Body of pancreas (tissue), 4 donors: ENCODE measurements around the gene HTT. TPM values are rescaled to one million over a fixed set of nuclear protein-coding genes. Genes with fewer than 3 reads are reported as not detected.
"Not testable (repeated sequence)": the region's sequence is repeated elsewhere in the genome, so short reads cannot be mapped to it uniquely, and the experiment has no call there.

Experiments used
- ATAC-seq: fragments of 150-250 bp; one replicate; pipeline ENCODE4 v1.9.1; 2016
- DNase-seq, 4 donors: peaks; one replicate each; pipeline ENCODE4 v3.0.0-alpha.2; 2019
- H3K27ac ChIP-seq, 4 donors: fragments of 200-600 bp; sonication (generic); 1 replicate in 3 of 4; 2 replicates in 1 of 4; pipeline versions ENCODE4 v1.5.1 to v1.6.1; 2016 to 2019; ENCODE audit warnings: mild to moderate bottlenecking in 1 of 4, mixed read lengths in 1 of 4, moderate library complexity in 1 of 4
- H3K27me3 ChIP-seq, 2 donors: fragments of 200-600 bp; sonication (generic); one replicate each; pipeline ENCODE4 v1.6.0; 2016; ENCODE audit warnings: mild to moderate bottlenecking in 1 of 2
- H3K36me3 ChIP-seq, 2 donors: fragments of 200-600 bp; sonication (generic); replicated peaks in 1 of 2; 2 replicates each; pipeline ENCODE4 v1.5.1; 2016; ENCODE audit warnings: low read depth in 2 of 2; ENCODE audit not compliant: insufficient read depth in 1 of 2
- H3K4me1 ChIP-seq: fragments of 200-600 bp; sonication (generic); one replicate; pipeline ENCODE4 v1.6.0; 2016
- H3K4me3 ChIP-seq, 2 donors: fragments of 200-600 bp; sonication (generic); 1 replicate in 1 of 2; 2 replicates in 1 of 2; pipeline ENCODE4 v1.5.1; 2016 to 2019
- H3K9me3 ChIP-seq, 3 donors: fragments of 200-600 bp; sonication (generic); 1 replicate in 2 of 3; 2 replicates in 1 of 3; pipeline ENCODE4 v1.5.1; 2016
- CTCF ChIP-seq, 7 experiments: fragments of 450-650 bp in 4 of 7; fragments of 200-600 bp in 3 of 7; sonication (generic) in 3 of 7; IDR thresholded peaks; one replicate each; pipeline ENCODE4 v1.5.1; 2016 to 2019; ENCODE audit warnings: antibody characterized with exemption in 7 of 7
- POLR2A ChIP-seq, 3 donors: fragments of 450-650 bp; IDR thresholded peaks; one replicate each; pipeline ENCODE4 v1.6.1; 2016; ENCODE audit warnings: antibody characterized with exemption in 3 of 3, mild to moderate bottlenecking in 2 of 3
- WGBS, 2 donors: methylation state at CpG; one replicate each; pipeline ENCODE4 v1.1.5; 2017; 5-methylcytosine and 5-hydroxymethylcytosine counted together
- intact Hi-C: fragments of 100-400 bp; cut with DNase I; formaldehyde crosslinking; loops from one replicate; pipeline ENCODE4 v1.15.1; 2023
- total RNA-seq, 2 donors: library from RNA; depleted of rRNA; stranded (reverse); fragments of >200 nt; gene quantifications; one replicate each; pipeline ENCODE4 v1.1.0, GENCODE V29; 2016

The HTT gene
- total RNA-seq, 2 donors from 2014 or later, result 40.5 to 115 TPM

GRCh38 chr4:3087115-3087797 lies 12.8 kb downstream of the HTT start:
- Histone ChIP-seq H3K4me1 (peaks cover 8% of the 10 kb centered on the region), H3K27me3 (no peaks in the 10 kb centered on the region), H3K9me3 (no peaks in the 10 kb centered on the region), H3K4me3 (no peak overlapping the region), H3K36me3 (no peaks in the 10 kb centered on the region), H3K27ac (no peak overlapping the region)
- no peak for ATAC-seq
- intact Hi-C loops, result no loop called here
- 79 to 83% methylated on average over 4 of the region's 4 CpGs for WGBS, 2 donors
- DNase-seq, result no peak
- no peak for TF ChIP-seq POLR2A (IDR thresholded peaks at IDR 0.05)
- TF ChIP-seq CTCF (IDR thresholded peaks at IDR 0.05), result no peak

GRCh38 chr4:3091464-3091863 lies 17.0 kb downstream of the HTT start:
- intact Hi-C loops, result no loop called here
- Histone ChIP-seq H3K4me3 (no peak overlapping the region), H3K4me1 (no peaks in the 10 kb centered on the region), H3K9me3 (no peaks in the 10 kb centered on the region), H3K27me3 (no peaks in the 10 kb centered on the region), H3K36me3 (no peaks in the 10 kb centered on the region), H3K27ac (no peak overlapping the region)
- TF ChIP-seq CTCF (IDR thresholded peaks at IDR 0.05) (no peak), POLR2A (IDR thresholded peaks at IDR 0.05) (no peak)
- DNase-seq (no peak), ATAC-seq (no peak)
- 35 to 47% methylated on average over 5 of the region's 5 CpGs for WGBS, 2 donors

- 100% methylated on average over 13 of the region's 28 CpGs; no CpG with 5 or more reads in 1 of the 2 donors for WGBS, 2 donors
- H3K27ac ChIP-seq, H3K4me3 ChIP-seq, intact Hi-C loops, H3K9me3 ChIP-seq, H3K27me3 ChIP-seq, ATAC-seq, H3K36me3 ChIP-seq, H3K4me1 ChIP-seq, DNase-seq: not testable (repeated sequence)
These were observed 20.2 kb downstream of the HTT start for GRCh38 chr4:3094701-3095100.

- intact Hi-C loops, result no loop called here
- Histone ChIP-seq H3K4me1 (no peaks in the 10 kb centered on the region), H3K36me3 (peaks cover 0 to 4% of the 10 kb centered on the region in 2 donors), H3K9me3 (no peaks in the 10 kb centered on the region), H3K27me3 (no peaks in the 10 kb centered on the region), H3K4me3 (no peak overlapping the region), H3K27ac (no peak overlapping the region)
- no peak for ATAC-seq
- 89 to 93% methylated on average over 3 of the region's 3 CpGs for WGBS, 2 donors
- DNase-seq, result no peak
- TF ChIP-seq POLR2A (IDR thresholded peaks at IDR 0.05), result no peak
- TF ChIP-seq CTCF (IDR thresholded peaks at IDR 0.05), result no peak
These were observed 21.7 kb downstream of the HTT start for GRCh38 chr4:3096202-3096601.

GRCh38 chr4:3098346-3098745 lies 23.9 kb downstream of the HTT start:
- Histone ChIP-seq H3K4me1 (no peaks in the 10 kb centered on the region), H3K27me3 (no peaks in the 10 kb centered on the region), H3K36me3 (peaks cover 0 to 6% of the 10 kb centered on the region in 2 donors), H3K27ac (no peak overlapping the region), H3K9me3 (no peaks in the 10 kb centered on the region), H3K4me3 (no peak overlapping the region)
- DNase-seq, result no peak
- whole genome bisulfite sequencing, 2 donors, result 80 to 89% methylated on average over 2 of the region's 2 CpGs
- no peak for TF ChIP-seq CTCF (IDR thresholded peaks at IDR 0.05)
- TF ChIP-seq POLR2A (IDR thresholded peaks at IDR 0.05), result no peak
- ATAC-seq, result no peak
- intact Hi-C loops, result no loop called here
